Natural killer cell (primary cell): ENCODE results near the gene ABI3BP. TPM values are rescaled to one million over a fixed set of nuclear protein-coding genes. Genes with fewer than 3 reads are reported as not detected.

Experiments
- ATAC-seq, 3 donors: fragments of 150-1000 bp in 2 of 3; fragments of 200-7000 bp in 1 of 3; cut with Tn5 transposase; 1 replicate in 1 of 3; 2 replicates in 2 of 3; pipeline ENCODE4 v1.10.0; 2021; ENCODE audit warnings: mild to moderate bottlenecking in 2 of 3, moderate library complexity in 2 of 3
- DNase-seq, 2 donors: peaks; one replicate each; pipeline versions ENCODE4 v3.0.0 to v3.0.0-alpha.2; 2013 to 2021; ENCODE audit warnings: mixed read lengths in 1 of 2
- H3K27ac ChIP-seq: one replicate; pipeline ENCODE4 v1.5.1; 2013; ENCODE audit warnings: mild to moderate bottlenecking, low read length
- H3K27me3 ChIP-seq: one replicate; pipeline ENCODE4 v1.6.1; 2013; ENCODE audit warnings: low read length; ENCODE audit not compliant: control insufficient read depth, insufficient read depth
- H3K36me3 ChIP-seq: one replicate; pipeline ENCODE4 v1.6.1; 2013; ENCODE audit warnings: low read length; ENCODE audit not compliant: control insufficient read depth, insufficient read depth
- H3K4me1 ChIP-seq: one replicate; pipeline ENCODE4 v1.6.1; 2013; ENCODE audit warnings: low read length; ENCODE audit not compliant: control insufficient read depth, insufficient read depth
- H3K4me3 ChIP-seq: one replicate; pipeline ENCODE4 v1.5.1; 2013; ENCODE audit warnings: low read length
- H3K9me3 ChIP-seq: one replicate; pipeline ENCODE4 v1.6.1; 2013; ENCODE audit warnings: low read length; ENCODE audit not compliant: control insufficient read depth, insufficient read depth
- H3K27ac Mint-ChIP-seq, 2 donors: one replicate each; pipeline ENCODE4 v1.8.0; 2022; ENCODE audit warnings: mild to moderate bottlenecking in 2 of 2, mixed read lengths in 2 of 2, moderate library complexity in 1 of 2
- H3K27me3 Mint-ChIP-seq, 2 donors: one replicate each; pipeline ENCODE4 v1.8.0; 2022; ENCODE audit warnings: low read depth in 2 of 2, mixed read lengths in 2 of 2
- H3K36me3 Mint-ChIP-seq: one replicate; pipeline ENCODE4 v1.8.0; 2022; ENCODE audit warnings: mixed read lengths
- H3K4me1 Mint-ChIP-seq, 2 donors: one replicate each; pipeline ENCODE4 v1.8.0; 2022; ENCODE audit warnings: mixed read lengths in 2 of 2
- H3K4me3 Mint-ChIP-seq: one replicate; pipeline ENCODE4 v1.8.0; 2022; ENCODE audit warnings: mild to moderate bottlenecking, moderate library complexity, mixed read lengths
- H3K9me3 Mint-ChIP-seq, 2 donors: one replicate each; pipeline ENCODE4 v1.8.0; 2022; ENCODE audit warnings: mixed read lengths in 2 of 2
- CTCF ChIP-seq: fragments of 200-600 bp; IDR thresholded peaks from one replicate; pipeline ENCODE4 v1.8.0; 2022; ENCODE audit warnings: antibody characterized with exemption
- WGBS: methylation state at CpG from one replicate; pipeline ENCODE4 v1.1.7; 2013; ENCODE audit warnings: missing lambda C conversion rate; ENCODE audit not compliant: insufficient coverage; 5-methylcytosine and 5-hydroxymethylcytosine counted together
- intact Hi-C: fragments of 100-400 bp; cut with micrococcal nuclease; formaldehyde crosslinking; loops from one replicate; pipeline ENCODE4 v1.14.2; 2022
- total RNA-seq, 4 donors: library from RNA; stranded (reverse); fragments of 120-200 nt in 1 of 4; gene quantifications; one replicate each; pipeline versions ENCODE4 v1.2.3 to v1.2.4, GENCODE V29; 2013 to 2022

Gene ABI3BP
- total RNA-seq, 3 donors from 2014 or later (not counting 1 experiment from before 2014, with no cell fraction given) = not detected

GRCh38 chr3:100941451-100941850, 51.8 kb downstream of the ABI3BP start:
- no peaks in the 10 kb centered on the region for H3K36me3 Mint-ChIP-seq
- no peak overlapping the region for H3K4me3 Mint-ChIP-seq
- TF ChIP-seq CTCF = no peak
- no peak for DNase-seq
- H3K27ac ChIP-seq = no peak overlapping the region
- WGBS = 87% methylated on average over 2 of the region's 2 CpGs
- no peak overlapping the region for H3K4me3 ChIP-seq
- no peaks in the 10 kb centered on the region for H3K27me3 ChIP-seq
- intact Hi-C loops = no loop called here
- no peaks in the 10 kb centered on the region for H3K9me3 ChIP-seq
- H3K27me3 Mint-ChIP-seq = no peaks in the 10 kb centered on the region
- no peaks in the 10 kb centered on the region for H3K4me1 ChIP-seq
- H3K9me3 Mint-ChIP-seq = peaks cover 2 to 5% of the 10 kb centered on the region in 2 donors
- ATAC-seq = no peak
- no peaks in the 10 kb centered on the region for H3K36me3 ChIP-seq
- H3K27ac Mint-ChIP-seq = no peak overlapping the region
- H3K4me1 Mint-ChIP-seq = no peaks in the 10 kb centered on the region

- ATAC-seq (no peak), DNase-seq (no peak)
- H3K36me3 Mint-ChIP-seq = no peaks in the 10 kb centered on the region
- Histone ChIP-seq H3K36me3 (no peaks in the 10 kb centered on the region), H3K27ac (no peak overlapping the region), H3K4me1 (no peaks in the 10 kb centered on the region), H3K4me3 (no peak overlapping the region), H3K9me3 (no peaks in the 10 kb centered on the region), H3K27me3 (no peaks in the 10 kb centered on the region)
- H3K9me3 Mint-ChIP-seq = peaks cover 2 to 5% of the 10 kb centered on the region in 2 donors
- H3K4me1 Mint-ChIP-seq = no peaks in the 10 kb centered on the region
- H3K27me3 Mint-ChIP-seq = no peaks in the 10 kb centered on the region
- TF ChIP-seq CTCF = no peak
- WGBS = 84% methylated on average over 2 of the region's 2 CpGs
- H3K27ac Mint-ChIP-seq = no peak overlapping the region
- no peak overlapping the region for H3K4me3 Mint-ChIP-seq
- intact Hi-C loops = no loop called here
Measured at GRCh38 chr3:100941041-100941440, 52.2 kb downstream of the ABI3BP start.

GRCh38 chr3:100936931-100937330, 56.3 kb downstream of the ABI3BP start:
- no peaks in the 10 kb centered on the region for H3K36me3 Mint-ChIP-seq
- H3K27me3 Mint-ChIP-seq = no peaks in the 10 kb centered on the region
- H3K4me3 Mint-ChIP-seq = no peak overlapping the region
- intact Hi-C loops = no loop called here
- no peak for DNase-seq
- no peak for TF ChIP-seq CTCF
- Histone ChIP-seq H3K9me3 (no peaks in the 10 kb centered on the region), H3K27ac (no peak overlapping the region), H3K27me3 (no peaks in the 10 kb centered on the region), H3K36me3 (no peaks in the 10 kb centered on the region), H3K4me1 (no peaks in the 10 kb centered on the region), H3K4me3 (no peak overlapping the region)
- H3K4me1 Mint-ChIP-seq = no peaks in the 10 kb centered on the region
- ATAC-seq = no peak
- no peak overlapping the region for H3K27ac Mint-ChIP-seq
- peaks cover 2 to 5% of the 10 kb centered on the region in 2 donors for H3K9me3 Mint-ChIP-seq
- WGBS = 100% methylated on average over 1 of the region's 1 CpG

GRCh38 chr3:100932491-100932890, 60.7 kb downstream of the ABI3BP start:
- H3K27ac Mint-ChIP-seq = no peak overlapping the region
- Histone ChIP-seq H3K9me3 (no peaks in the 10 kb centered on the region), H3K27me3 (no peaks in the 10 kb centered on the region), H3K27ac (no peak overlapping the region), H3K4me3 (no peak overlapping the region), H3K36me3 (no peaks in the 10 kb centered on the region), H3K4me1 (no peaks in the 10 kb centered on the region)
- DNase-seq (no peak), ATAC-seq (no peak)
- 85% methylated on average over 3 of the region's 4 CpGs for WGBS
- H3K9me3 Mint-ChIP-seq = peaks cover 3 to 12% of the 10 kb centered on the region in 2 donors
- H3K4me1 Mint-ChIP-seq = no peaks in the 10 kb centered on the region
- no peak overlapping the region for H3K4me3 Mint-ChIP-seq
- intact Hi-C loops = no loop called here
- no peaks in the 10 kb centered on the region for H3K27me3 Mint-ChIP-seq
- TF ChIP-seq CTCF = no peak
- no peaks in the 10 kb centered on the region for H3K36me3 Mint-ChIP-seq
